ENCODE measurements around the gene NIM1K. TPM values are rescaled to one million over a fixed set of nuclear protein-coding genes. Genes with fewer than 3 reads are reported as not detected.
"Not testable (repeated sequence)": the region's sequence is repeated elsewhere in the genome, so short reads cannot be mapped to it uniquely, and the experiment has no call there.

The NIM1K gene
- total RNA-seq, 3 donors from 2014 or later, result 0.29 to 0.48 (median 0.33) TPM

- Histone ChIP-seq H3K4me3 (no peak overlapping the region), H3K27me3 (no peaks in the 10 kb centered on the region), H3K27ac (no peak overlapping the region), H3K36me3 (no peaks in the 10 kb centered on the region), H3K9me3 (no peaks in the 10 kb centered on the region), H3K4me1 (peaks cover 0 to 4% of the 10 kb centered on the region in 2 donors)
- no peak for TF ChIP-seq CTCF (IDR thresholded peaks at IDR 0.05)
- TF ChIP-seq POLR2AphosphoS5 (IDR thresholded peaks at IDR 0.05), result no peak
- TF ChIP-seq POLR2A (IDR thresholded peaks at IDR 0.05), result no peak
- DNase-seq (ENCODE audit: low spot score in 2 of 2), result no peak
- intact Hi-C loops (cut with DNase I; ENCODE audit: low total_unique reads), result no loop called here
Observed at GRCh38 chr5:43195670-43196265, 3.7 kb downstream of the NIM1K start.

- TF ChIP-seq CTCF (IDR thresholded peaks at IDR 0.05) (no peak), POLR2A (IDR thresholded peaks at IDR 0.05) (no peak), POLR2AphosphoS5 (IDR thresholded peaks at IDR 0.05) (no peak)
- intact Hi-C loops (cut with DNase I; ENCODE audit: low total_unique reads), result no loop called here
- Histone ChIP-seq H3K4me3 (no peak overlapping the region), H3K4me1 (no peaks in the 10 kb centered on the region), H3K27ac (no peak overlapping the region), H3K36me3 (no peaks in the 10 kb centered on the region), H3K27me3 (no peaks in the 10 kb centered on the region), H3K9me3 (no peaks in the 10 kb centered on the region)
- no peak for DNase-seq (ENCODE audit: low spot score in 2 of 2)
Observed at GRCh38 chr5:43197535-43197934, 5.5 kb downstream of the NIM1K start.

GRCh38 chr5:43201442-43201841 is 9.4 kb downstream of the NIM1K start:
- H3K4me3 ChIP-seq; DNase-seq (ENCODE audit: low spot score in 2 of 2); intact Hi-C loops (cut with DNase I; ENCODE audit: low total_unique reads); H3K9me3 ChIP-seq; H3K36me3 ChIP-seq; H3K27ac ChIP-seq; H3K27me3 ChIP-seq; H3K4me1 ChIP-seq: not testable (repeated sequence)

GRCh38 chr5:43202380-43202779 is 10.4 kb downstream of the NIM1K start:
- intact Hi-C loops (cut with DNase I; ENCODE audit: low total_unique reads), result no loop called here
- no peaks in the 10 kb centered on the region for H3K9me3 ChIP-seq
- H3K27ac ChIP-seq, result no peak overlapping the region
- H3K27me3 ChIP-seq, result no peaks in the 10 kb centered on the region
- no peaks in the 10 kb centered on the region for H3K36me3 ChIP-seq
- TF ChIP-seq CTCF (IDR thresholded peaks at IDR 0.05) (no peak), POLR2A (IDR thresholded peaks at IDR 0.05) (no peak), POLR2AphosphoS5 (IDR thresholded peaks at IDR 0.05) (no peak)
- DNase-seq (ENCODE audit: low spot score in 2 of 2), result no peak
- H3K4me1 ChIP-seq, result no peaks in the 10 kb centered on the region
- no peak overlapping the region for H3K4me3 ChIP-seq

- DNase-seq (ENCODE audit: low spot score in 2 of 2), result no peak
- TF ChIP-seq POLR2A (IDR thresholded peaks at IDR 0.05) (no peak), POLR2AphosphoS5 (IDR thresholded peaks at IDR 0.05) (no peak), CTCF (IDR thresholded peaks at IDR 0.05) (no peak)
- Histone ChIP-seq H3K4me1 (no peaks in the 10 kb centered on the region), H3K36me3 (no peaks in the 10 kb centered on the region), H3K27me3 (no peaks in the 10 kb centered on the region), H3K9me3 (no peaks in the 10 kb centered on the region), H3K4me3 (no peak overlapping the region), H3K27ac (no peak overlapping the region)
- intact Hi-C loops (cut with DNase I; ENCODE audit: low total_unique reads), result no loop called here
Observed at GRCh38 chr5:43203373-43203772, 11.3 kb downstream of the NIM1K start.

DNA sequence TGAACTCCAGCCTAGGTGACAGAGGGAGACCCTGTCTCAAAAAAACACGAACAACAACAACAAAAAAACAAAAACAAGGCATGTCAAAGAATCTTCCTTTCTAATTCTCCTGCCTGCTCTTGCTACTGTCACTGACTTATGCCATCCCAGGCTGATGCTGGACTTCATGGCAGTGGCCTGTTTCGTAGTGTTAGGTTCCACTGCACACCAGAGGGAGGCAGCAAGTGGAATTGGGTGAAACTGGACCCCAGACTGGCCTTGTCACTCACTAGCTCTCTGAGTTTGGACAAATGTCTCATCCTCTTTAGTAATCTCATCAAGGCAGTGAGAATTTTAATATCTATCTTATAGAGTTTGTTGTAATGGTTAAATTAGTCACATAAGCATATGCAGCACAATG is 12.9 kb downstream of the NIM1K start:
- no peak for DNase-seq (ENCODE audit: low spot score in 2 of 2)
- H3K4me3 ChIP-seq, result no peak overlapping the region
- intact Hi-C loops (cut with DNase I; ENCODE audit: low total_unique reads), result loop anchor here (5.0 kb wide), 1 partner anchor 243 kb away; no protein-coding TSS in a partner anchor
- no peaks in the 10 kb centered on the region for H3K36me3 ChIP-seq
- no peaks in the 10 kb centered on the region for H3K9me3 ChIP-seq
- TF ChIP-seq POLR2AphosphoS5 (IDR thresholded peaks at IDR 0.05), result no peak
- no peak for TF ChIP-seq POLR2A (IDR thresholded peaks at IDR 0.05)
- TF ChIP-seq CTCF (IDR thresholded peaks at IDR 0.05), result no peak
- H3K27ac ChIP-seq, result no peak overlapping the region
- no peaks in the 10 kb centered on the region for H3K4me1 ChIP-seq
- no peaks in the 10 kb centered on the region for H3K27me3 ChIP-seq
